Stomach (tissue), 4 donors: Measurements from ENCODE around the gene SPTLC2.

ENCODE experiments used
- CTCF ChIP-seq, 7 experiments: fragments of 450-650 bp in 4 of 7; fragments of 200-600 bp in 3 of 7; sonication (generic) in 3 of 7; IDR thresholded peaks; one replicate each; pipeline ENCODE4 v1.5.1; 2016 to 2019; ENCODE audit warnings: antibody characterized with exemption in 7 of 7, control low read depth in 2 of 7, mild to moderate bottlenecking in 1 of 7
- EP300 ChIP-seq: sonication (generic); formaldehyde crosslinking; IDR thresholded peaks from one replicate; pipeline ENCODE4 v1.6.1; 2017; ENCODE audit warnings: antibody characterized with exemption
- POLR2A ChIP-seq, 4 donors: fragments of 450-650 bp; IDR thresholded peaks; one replicate each; pipeline ENCODE4 v1.6.1; 2016; ENCODE audit warnings: antibody characterized with exemption in 4 of 4, control low read depth in 2 of 4, mild to moderate bottlenecking in 1 of 4, moderate library complexity in 1 of 4
- POLR2AphosphoS5 ChIP-seq, 3 donors: sonication (generic); formaldehyde crosslinking; IDR thresholded peaks; one replicate each; pipeline ENCODE4 v1.6.1; 2016; ENCODE audit warnings: antibody characterized with exemption in 3 of 3

- TF ChIP-seq CTCF (IDR thresholded peaks at IDR 0.05) (no peak), POLR2A (IDR thresholded peaks at IDR 0.05) (no peak), EP300 (no peak), POLR2AphosphoS5 (IDR thresholded peaks at IDR 0.05) (no peak)
These were observed 27.3 kb downstream of the SPTLC2 start for GRCh38 chr14:77589099-77589498.
